Left renal cortex interstitium (tissue), 4 donors: ENCODE data around the gene XPNPEP1. TPM values are rescaled to one million over a fixed set of nuclear protein-coding genes. Genes with fewer than 3 reads are reported as not detected.

Source experiments
- DNase-seq, 4 donors: peaks; one replicate each; pipeline ENCODE4 v3.0.0-alpha.2; 2013; ENCODE audit warnings: low read depth in 4 of 4, low spot score in 2 of 4, missing footprints in 1 of 4
- polyA plus RNA-seq, 4 donors: library from polyadenylated mRNA; unstranded; fragments of 120-200 nt; gene quantifications; one replicate each; pipeline ENCODE4 v1.2.1, GENCODE V29; 2013; ENCODE audit not compliant: insufficient read length in 4 of 4

The XPNPEP1 gene
- polyA plus RNA-seq, result 10 to 100 TPM; 78.9 to 88.3 (median 83.5) TPM

DNA sequence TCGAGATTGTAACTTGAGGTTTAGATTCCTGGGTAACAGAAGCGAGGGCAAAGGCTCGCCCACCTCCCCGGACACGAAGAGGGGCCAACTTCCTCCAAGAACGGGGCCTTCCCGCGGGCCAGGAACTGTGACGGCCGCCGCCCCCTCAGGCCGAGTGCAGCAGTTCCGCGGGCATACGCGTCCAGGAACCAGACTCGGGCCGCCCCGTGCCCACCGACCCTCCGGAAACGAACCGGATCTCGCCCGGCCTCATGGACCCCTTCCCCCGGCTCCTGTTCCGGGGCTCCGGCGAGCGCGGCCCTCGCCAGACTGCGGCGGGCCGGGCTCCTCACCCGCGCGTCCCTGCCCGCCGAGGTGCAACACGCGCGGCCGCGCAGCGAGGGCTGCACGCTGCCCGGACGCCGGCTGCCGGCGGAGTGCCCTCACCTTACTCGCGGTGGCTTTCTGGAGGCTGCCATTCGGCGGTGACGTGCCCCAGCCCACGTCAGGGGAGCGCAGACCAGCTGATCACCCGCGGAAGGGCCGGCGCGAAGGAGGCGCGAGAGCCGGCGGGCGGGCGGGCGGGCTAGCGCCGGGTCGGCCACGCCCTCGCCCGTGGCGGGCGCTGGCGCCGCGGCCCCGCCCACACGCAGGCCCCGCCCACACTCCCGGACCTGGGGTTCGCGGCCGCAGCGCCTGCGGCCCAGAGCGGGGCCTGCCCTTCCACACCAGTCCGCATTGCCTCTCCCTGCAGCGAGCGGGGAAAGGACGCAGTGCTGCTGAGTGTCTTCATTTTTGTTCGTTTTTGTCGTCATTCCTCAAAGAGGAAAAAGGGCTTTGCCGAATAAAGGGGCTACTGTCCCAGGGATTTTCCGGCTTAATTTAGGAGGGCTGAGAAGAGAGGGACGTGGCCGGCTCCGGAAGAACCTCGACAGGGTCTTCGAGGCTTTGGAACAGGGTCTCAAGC, at the start of gene XPNPEP1:
Gene XPNPEP1, minus strand, starts transcription at position 536 of the 946 bp plus-strand sequence. Its CDS starts 78 bp downstream, at position 458.
- peak in 2 of 4 donors; percentile 65 to 75 for DNase-seq

DNA sequence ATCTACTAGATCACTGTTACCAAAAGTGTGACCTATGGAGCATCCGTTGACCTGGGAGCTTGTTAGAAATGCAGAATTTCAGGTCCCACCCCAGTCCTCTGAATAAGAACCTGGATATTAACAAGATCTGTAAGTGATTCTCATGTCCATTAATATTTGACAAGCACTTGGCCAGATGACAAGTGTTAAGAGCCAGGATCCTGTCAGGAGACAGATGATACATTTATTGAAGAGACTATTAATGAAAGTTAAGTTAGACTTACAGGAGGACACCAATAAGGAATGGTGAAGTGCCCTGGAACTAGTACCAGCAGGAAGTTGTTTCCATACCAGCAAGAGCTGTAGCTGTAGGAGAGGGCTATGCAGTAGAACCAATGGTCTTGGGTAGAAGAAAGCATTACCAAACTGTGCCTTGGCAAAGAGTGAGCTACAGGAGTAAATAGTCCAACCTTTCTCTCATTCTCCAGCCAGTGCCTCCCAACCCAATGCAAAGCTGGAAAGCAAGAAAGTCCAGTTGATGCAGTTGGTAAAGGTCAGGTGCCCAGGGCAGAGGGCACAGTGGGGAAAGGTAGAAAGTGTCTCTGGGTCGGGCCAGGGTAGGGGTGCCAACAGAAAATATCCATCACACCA, 49.2 kb upstream of the XPNPEP1 start:
- DNase-seq, result no peak

DNA sequence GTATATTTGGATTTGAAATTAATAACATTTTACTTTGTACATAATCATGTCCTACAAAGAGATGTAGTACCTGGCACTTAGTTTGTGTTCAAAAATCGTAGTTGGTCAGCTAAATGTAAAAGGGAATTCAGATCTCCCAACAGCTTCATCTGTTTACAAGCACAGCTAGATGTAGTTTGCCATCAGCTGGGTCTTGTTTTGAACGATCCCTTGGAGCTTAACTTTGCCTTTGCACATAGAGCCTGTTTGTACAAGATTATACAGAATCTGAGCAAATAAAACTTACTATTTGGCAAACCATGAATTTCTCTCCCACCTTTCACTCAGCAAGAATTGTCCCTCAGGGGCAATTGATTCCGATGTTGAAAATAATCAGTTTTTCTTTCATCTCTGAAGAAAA, 48.3 kb upstream of the XPNPEP1 start:
- DNase-seq, result no peak

DNA sequence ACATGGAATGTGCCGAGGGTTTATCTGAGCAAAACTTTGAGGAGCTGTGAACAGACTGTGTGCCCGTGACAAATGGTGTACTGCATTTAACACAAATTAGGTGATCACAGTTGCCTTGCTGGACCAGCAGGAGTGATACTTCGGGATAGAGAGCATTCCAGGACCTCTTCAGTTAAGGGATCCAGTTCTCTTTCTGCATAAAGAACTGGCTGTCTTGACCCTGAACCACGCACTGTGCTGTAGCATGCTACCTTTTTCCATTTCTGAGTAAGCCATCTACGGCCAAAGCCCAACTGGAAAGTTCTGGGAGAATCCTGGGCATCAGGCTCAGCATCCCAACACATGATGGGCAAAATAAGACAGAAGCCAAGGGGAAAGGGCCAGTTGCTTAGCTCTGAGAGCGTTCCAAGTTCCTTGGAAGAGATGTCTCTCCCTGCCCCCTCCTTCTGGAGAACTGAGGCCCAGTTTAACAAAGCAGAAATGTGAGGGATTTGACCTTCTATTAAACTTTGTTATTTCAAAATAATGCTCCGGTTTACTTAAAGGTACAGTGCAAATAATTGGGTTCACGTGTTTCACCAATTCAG, 46.5 kb upstream of the XPNPEP1 start:
- no peak for DNase-seq

DNA sequence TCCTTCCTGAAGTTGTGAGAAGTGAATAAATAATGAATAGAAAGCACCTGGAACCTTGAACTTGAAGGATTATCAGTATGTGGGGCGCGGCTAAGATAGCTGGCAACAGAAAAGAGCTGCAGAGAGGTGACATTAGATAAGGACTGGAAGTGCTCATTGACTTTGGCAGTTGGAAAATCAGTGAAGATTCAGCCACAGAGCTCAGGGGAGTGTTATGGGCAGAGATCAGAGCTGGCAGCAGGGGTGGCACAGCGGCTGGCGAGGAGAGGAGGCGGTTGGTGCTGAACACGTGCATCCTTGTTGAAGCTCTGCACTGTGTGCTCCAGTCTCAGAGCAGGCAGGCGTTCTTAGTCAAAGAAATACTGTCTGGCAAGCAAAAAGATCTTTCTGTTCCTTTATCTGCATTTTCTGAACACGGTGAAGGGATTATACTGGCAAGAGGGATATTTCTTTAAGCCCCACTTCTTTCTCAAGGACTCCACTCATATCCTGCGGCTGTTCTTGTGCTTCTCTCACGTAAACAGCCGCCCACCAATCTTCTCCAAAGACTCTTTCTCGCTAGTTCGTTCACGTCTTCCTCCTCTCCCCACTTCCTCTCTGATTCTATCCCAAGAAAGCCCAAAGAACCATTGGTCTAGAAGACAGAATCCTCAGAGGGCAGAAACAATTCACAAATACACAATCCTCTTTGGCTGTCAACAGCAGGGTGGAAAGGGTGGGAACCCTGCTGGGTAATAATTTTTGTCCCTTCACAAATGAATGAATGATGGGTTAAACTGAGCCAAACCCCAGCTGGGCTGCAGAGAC, 45.8 kb upstream of the XPNPEP1 start:
- DNase-seq, result no peak

DNA sequence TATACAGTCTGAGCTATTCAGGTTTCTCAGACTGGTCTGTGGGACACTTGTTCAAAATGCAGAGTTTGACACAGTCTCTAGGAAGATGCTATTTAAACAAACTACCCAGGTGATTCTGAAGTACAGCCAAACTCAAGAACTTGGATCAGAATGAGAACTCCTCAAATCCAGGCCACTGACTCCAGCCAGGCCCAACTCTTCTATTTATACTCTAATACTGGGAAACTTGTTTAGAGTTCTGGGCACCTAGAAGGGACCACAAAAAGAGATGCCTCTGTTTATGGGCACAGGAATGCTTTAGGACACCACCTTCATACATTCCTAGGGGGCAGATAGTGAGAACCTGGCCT, 44.4 kb upstream of the XPNPEP1 start:
- DNase-seq, result no peak

DNA sequence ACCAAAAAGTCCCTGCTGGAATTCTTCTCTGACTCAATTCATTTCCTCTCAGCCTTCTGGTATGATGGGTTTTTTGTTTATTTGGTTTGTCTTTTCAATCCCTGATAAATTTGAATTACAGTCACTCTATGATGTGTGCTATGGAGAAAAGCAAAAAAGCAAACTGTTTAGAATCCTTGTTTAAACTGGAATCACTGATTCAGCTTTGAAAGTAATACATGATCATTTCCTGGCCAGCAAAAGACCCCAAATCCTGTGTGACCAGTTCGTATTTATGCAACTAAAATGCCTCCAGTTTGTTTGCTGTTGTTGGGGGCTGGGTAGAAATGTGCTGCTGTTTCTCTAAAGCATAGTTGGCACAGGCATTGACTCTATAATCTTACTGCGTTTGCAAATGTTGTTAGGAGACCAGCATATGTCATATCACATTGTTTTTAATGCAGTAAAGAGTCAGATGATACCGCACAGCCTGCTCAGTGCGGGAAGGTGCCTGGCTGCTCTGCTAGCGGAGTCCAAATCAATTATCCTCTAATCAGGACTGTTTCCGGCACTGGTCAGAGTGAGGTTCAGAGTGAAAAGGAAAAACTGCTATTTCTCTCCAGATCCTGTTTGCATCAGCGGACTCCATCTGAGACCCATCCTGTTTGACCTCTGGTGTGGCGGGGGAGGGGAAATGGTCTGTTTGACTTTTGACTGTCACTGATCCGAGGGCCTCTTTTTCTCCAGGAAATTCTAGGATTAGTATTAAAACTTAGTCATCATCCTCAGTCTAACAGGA, 43.8 kb upstream of the XPNPEP1 start:
- DNase-seq, result no peak

DNA sequence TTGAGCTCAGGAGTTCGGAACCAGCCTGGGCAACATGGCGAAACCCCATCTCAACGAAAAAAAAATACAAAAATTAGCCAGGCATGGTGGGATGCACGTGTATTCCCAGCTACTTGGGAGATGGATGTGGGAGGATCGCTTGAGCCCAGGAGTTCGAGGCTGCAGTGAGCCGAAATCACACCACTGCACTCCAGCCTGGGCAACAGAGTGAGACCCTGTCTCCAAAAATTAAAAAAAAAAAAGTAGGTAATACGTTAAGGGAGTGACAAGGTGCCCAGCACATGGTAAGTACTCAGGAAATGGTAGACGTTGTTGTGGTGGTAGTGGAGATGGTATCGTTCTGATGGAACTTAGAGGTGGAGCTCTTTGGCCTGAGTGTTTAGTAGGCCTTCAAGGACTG, 41.0 kb upstream of the XPNPEP1 start:
- no peak for DNase-seq

DNA sequence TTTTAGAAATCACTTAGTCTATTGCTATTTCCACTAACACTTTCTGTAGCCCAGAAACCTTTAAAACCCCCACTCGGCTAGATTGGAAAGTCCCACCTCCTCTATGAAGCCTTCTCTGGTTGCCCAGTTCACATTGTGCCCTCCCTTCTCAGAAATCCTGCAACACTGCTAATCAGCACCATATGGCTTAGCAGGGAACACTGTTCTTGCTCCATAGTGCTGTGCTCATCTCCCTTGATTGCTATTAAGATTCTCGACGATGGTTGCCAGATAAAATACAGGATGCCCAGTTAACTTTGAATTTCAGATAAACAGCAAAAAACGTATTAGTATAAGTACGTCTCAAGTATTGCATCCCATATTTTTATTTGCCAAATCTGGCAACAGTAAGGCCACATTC, 40.1 kb upstream of the XPNPEP1 start:
- DNase-seq, result no peak

DNA sequence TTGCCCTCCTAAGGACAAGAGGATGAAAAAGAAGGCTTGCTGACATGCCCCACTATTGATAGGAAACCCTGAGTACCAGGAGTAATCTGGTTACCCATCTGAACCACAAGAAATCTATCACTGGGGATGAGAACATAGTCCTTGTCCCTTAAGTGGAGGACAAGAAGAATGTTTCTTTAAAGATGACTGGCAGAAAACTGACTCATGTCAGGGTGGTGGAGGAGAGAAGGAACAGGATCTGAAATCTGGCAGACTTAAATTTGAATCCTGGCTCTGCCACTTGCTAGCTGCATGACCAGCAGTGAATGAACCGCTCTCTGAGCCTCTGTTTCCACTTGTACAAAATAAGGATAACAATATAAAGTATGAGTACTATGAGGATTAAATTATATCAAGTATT, 38.9 kb upstream of the XPNPEP1 start:
- no peak for DNase-seq

DNA sequence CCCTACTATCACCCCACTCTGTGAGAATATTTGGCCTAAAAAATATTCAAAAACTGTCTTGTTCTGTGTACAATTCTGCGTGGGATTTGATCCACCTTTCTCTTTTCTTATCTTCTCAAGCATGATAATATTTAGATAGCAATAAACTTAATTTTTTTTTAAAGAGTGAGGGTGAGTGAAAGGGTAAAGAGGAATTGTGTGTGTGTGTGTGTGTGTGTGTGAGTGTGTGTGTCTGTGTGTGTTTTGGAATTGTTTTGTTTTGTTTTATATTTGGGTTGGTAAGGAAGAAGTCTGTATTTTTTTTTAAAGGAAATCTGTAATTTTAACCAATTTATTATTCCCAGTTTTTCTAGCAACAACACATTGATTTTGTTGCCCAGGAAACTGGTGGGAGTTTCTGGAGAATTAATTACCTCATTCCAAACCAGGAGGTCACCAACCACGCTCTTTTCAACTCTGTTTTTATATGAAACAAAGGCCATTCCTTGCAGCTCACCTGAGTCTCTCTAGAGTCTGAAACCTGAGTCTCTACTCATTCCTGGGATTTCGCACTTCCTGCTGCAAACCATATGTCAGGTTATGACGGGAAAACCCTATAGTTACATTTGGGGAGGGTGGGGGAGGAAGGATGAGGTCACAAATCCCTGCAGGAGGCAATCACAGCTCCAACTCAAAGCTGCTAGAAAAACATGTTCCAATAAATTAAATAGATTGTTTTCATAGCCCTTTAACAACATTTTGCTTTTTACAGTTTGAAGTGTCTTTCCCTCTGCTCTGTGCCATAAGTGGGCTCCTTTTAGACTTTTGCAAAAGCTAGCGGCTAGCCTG, 38.1 kb upstream of the XPNPEP1 start:
- no peak for DNase-seq

DNA sequence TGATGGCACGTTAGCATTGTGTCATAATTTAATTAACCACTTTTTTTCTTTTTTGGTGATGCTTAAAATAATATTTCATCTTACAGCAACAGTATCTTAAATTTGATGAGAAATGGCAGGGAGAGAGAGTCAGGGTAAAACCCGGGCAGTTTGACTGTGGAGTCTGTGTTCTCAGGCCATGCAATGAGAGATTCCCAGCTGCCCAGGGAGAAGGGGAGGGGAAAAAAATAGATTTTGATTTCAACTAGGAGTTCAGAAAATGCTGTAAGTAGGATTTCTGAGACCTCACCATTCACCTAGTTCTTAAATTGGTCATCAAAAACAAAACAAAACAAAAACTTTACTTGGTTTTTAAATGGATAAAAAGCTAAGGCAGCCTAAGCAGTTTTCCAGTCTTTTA, 37.4 kb upstream of the XPNPEP1 start:
- DNase-seq, result no peak

DNA sequence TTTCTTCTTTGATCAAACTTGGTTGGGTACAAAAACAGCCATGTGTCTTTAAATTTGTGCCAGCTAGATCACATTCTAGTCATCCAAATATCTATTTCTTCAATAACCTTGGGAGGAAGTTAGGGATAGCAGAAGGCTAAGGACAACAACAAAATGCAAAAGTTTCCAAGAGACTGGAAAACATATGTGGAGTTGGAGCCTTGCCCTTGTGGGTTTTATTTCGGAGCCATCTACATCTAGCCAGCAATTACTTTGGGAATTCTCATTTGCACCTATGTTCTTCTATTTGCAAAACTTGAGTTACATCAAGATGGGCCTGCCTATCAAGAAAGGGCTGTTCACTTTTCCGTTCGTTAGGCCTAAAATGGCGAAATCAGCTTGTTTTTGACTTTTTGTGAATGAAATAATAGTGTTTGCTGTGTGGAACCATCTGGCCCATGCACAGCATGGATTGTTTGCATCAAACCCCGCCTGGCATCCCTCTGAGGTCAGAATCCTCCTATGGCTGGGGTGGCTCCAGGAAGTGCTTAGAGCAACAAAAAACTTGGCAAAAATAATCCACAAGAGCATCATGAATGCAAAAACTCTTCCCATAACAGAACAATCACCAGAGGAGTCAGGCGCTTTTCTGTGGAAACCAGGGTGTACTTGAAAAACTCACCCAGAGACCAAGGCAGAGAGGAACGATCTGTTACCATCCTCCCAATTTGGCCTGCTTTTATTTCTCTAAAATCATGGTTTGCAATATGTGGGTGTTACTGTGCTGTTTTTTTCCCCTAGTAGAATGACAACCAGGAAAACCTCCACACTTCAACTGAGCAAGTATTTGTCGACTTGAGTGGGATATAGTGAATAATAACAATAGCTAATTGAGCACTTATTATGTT, 36.2 kb upstream of the XPNPEP1 start:
- no peak for DNase-seq

DNA sequence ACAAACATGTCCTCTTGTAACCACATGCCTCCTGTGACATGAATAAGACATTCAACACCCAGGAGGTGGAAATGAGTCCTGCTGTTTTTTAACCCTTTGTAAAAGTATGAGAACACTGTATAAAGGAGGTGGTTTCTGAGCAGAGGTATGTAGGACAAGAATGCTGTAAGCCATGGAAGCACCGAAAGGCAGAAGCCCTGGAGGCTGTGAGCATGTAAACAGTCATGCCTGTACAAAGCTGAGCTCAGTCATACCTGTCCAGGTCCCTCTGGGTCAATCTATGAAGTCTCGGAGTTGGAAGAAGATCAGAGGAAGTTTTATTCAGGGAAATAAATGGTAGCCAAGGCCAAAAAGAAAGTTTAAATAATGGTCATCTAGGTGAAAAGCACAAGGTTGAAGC, 34.7 kb upstream of the XPNPEP1 start:
- no peak for DNase-seq

DNA sequence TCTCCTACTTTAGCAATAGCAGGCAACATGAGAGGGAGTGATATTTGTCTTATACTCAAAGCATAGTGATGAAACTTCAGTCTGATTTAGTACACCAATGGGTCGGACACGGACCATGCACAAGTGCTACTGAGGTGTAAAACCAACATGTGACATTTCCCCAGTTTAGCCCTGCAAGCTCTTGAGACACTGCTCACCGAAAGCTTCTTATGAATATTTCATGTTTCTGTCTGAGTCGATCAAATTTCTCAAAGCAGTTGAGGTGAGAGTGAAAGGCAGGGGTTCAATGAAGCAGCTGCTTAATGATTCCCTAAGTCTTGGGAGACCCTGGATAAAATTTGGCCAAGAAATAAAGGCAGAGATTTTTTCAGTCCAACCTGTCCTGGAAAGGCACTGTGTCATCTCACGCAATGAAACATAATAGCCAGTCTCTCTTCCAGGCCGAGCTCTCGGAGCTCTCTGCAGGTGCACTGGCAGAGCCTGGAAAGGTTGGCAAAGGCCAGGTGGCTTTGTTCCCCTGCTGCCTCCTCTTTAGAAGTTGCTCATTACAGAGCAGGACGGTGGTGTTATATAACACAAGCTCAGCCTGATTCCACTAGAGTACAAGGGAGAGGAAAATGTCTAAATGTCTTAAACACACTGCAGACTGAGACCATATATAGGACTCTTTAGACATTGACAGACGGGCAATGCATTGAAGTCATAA, 33.9 kb upstream of the XPNPEP1 start:
- no peak for DNase-seq

DNA sequence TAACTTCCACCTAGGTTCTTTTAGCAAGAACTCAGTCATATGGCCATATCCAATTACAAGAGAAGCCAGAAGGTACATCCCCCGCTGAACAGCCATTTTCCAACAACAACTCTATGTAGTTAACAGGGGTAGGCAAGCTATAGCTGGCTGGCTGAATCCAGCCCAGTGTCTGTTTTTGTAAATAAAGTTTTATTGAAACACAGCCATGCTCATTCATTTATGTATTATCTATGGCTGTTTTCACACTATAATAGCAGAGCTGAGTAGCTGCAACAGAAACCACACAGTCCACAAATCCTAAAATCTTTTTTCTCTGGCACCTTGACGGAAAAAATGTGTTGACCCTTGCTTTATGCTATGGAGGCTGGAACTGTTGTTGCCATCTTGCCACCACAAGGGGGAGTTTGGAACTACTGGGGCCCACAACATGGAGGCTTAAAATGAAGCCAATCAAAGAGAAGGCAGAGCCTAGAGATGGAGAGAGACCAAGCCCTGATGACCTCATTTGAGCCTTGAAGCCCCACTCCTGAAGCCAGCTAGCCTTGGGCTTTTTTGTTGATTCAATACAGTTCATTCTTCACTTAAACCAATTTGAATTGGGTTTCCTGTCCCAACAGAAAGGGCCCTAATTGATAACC, 33.3 kb upstream of the XPNPEP1 start:
- no peak for DNase-seq

DNA sequence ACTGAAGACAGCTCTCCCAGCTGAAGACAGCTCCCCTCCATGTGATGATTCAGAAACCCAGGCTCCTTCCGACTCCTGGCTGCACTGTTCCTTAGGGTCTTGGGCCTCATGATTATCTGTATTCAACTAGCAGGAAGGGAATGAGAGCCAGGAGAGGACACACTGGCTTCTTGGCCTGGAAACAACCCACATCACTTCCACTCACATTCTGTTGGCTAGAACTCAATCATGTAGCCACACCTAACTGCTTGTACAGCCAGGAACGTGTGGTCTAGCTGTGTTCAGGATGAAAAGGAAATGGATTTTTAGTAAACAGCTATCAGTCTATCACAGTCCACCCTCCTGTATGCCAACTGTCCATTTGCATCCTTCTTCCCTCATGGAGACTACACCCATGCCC, 30.5 kb upstream of the XPNPEP1 start:
- DNase-seq, result no peak
